Gastroesophageal sphincter (tissue), 3 donors: ENCODE measurements around the gene GOLGB1.

Source experiments
- EP300 ChIP-seq: sonication (generic); formaldehyde crosslinking; IDR thresholded peaks from one replicate; pipeline ENCODE4 v1.6.1; 2017; ENCODE audit warnings: antibody characterized with exemption, mild to moderate bottlenecking
- POLR2A ChIP-seq, 2 donors: fragments of 450-650 bp; IDR thresholded peaks; one replicate each; pipeline ENCODE4 v1.6.1; 2017; ENCODE audit warnings: antibody characterized with exemption in 2 of 2, mild to moderate bottlenecking in 2 of 2, moderate library complexity in 1 of 2
- TF ChIP-seq, protein P1 (sequence below), 4 experiments: fragments of 200-600 bp in 2 of 4; fragments of 450-650 bp in 2 of 4; sonication (generic) in 1 of 4; IDR thresholded peaks; one replicate each; pipeline ENCODE4 v1.5.1; 2017 to 2019; ENCODE audit warnings: antibody characterized with exemption in 4 of 4, mild to moderate bottlenecking in 2 of 4, moderate library complexity in 2 of 4

DNA sequence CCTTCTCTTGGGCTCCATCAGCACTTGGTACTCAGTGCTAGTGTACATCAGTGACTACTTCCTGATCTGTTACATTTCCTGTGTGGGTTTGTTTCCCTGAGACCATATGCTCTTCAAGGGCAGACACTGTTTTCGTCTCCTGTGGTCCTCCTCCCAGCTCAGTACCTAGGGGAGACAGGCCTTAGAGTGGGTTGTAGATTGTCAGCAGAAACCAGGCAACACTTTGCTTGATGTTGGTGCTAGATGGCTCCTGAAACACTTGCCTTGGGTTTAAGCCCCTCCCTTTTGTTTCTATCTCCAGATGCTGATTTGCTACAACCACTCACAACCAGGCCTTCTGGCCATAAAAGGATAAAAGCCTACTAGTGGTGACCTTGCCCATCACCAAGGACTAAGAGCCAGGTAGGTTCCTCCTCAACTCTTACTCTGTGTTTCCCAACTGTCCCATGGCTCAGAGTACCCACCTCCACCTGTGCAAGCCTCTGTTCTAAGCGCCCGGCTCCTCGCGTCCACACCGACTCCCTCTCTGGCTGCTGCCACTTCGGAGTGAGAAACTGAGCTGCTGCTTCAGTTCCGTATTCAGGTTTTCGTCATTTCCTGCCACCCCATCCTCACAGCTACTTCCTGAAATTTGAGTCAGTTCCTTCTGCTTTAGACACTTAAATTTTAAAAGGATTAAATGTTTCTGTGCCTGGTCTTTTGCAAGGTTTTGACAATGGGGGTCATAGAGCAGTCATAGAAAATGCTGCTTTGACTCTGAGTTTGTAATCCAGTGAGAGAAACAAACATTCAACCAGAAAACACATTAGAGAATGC lies 89.0 kb downstream of the GOLGB1 start, which contains the start of gene HCLS1:
- TF ChIP-seq, protein P1, sequence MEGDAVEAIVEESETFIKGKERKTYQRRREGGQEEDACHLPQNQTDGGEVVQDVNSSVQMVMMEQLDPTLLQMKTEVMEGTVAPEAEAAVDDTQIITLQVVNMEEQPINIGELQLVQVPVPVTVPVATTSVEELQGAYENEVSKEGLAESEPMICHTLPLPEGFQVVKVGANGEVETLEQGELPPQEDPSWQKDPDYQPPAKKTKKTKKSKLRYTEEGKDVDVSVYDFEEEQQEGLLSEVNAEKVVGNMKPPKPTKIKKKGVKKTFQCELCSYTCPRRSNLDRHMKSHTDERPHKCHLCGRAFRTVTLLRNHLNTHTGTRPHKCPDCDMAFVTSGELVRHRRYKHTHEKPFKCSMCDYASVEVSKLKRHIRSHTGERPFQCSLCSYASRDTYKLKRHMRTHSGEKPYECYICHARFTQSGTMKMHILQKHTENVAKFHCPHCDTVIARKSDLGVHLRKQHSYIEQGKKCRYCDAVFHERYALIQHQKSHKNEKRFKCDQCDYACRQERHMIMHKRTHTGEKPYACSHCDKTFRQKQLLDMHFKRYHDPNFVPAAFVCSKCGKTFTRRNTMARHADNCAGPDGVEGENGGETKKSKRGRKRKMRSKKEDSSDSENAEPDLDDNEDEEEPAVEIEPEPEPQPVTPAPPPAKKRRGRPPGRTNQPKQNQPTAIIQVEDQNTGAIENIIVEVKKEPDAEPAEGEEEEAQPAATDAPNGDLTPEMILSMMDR (IDR thresholded peaks at IDR 0.05), result no peak
- TF ChIP-seq POLR2A (IDR thresholded peaks at IDR 0.05), result peak; percentile 24 to 48
- no peak for TF ChIP-seq EP300
